ENCODE measurements around the gene BCAR1. TPM values are rescaled to one million over a fixed set of nuclear protein-coding genes. Genes with fewer than 3 reads are reported as not detected.
A peak's percentile ranks its signal among the peaks of the same experiment; 100 is the strongest.

BCAR1 gene
- total and polyA plus RNA-seq, 2 experiments from 2014 or later = 37.9 to 140 TPM

DNA sequence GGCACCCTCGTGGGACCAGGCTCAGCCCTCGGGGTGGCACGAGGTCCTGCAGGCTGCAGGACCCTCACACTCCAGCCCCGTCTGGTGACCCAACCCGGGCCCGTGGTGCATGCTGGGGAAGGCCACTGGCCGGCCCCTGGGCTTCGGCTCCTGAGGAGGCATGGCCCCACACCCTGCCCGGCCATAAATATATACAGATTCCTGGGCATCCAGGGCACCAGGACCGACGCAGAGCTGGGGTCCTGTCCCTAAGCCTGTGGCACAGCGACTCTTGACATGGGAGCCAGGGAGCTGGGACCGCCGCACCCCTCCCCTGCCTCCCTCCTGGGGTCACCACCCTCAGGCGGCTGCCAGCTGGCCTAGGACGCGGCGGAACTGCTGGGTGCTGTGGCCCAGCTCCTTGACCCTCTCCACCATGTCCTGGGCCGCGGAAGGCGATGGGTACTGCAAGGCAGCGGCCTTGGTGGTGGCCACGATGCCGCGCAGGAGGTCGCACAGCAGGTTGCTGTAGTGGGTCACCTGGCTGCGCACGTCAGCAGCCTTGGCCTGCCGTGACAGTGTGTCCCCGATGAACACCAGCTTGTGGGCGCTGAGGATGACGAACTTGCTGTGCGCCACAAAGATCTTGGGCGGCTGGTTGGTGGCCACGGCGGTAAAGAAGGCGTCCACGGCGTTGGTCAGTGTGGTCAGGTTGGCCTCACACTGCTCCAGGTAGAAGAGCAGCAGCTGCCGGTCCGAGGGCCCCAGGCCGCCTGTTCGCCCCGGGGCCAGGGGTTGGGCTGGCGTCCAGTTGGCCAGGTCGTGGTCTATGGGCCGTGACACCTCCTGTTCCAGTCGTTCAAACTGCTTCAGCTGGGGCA lies 22.0 kb downstream of the BCAR1 start:
- Histone ChIP-seq H3K79me2 (replicated peaks; ENCODE audit: insufficient read depth) (peaks cover 12% of the 10 kb centered on the region; the same call in 1 of the 2 replicates), H2AFZ (no peak overlapping the region), H3K4me3 (no peak overlapping the region), H3K27ac (ENCODE audit: low read depth) (no peak overlapping the region), H3K4me2 (no peak overlapping the region), H3K27me3 (ENCODE audit: insufficient read depth) (no peaks in the 10 kb centered on the region), H3K9me2 (ENCODE audit: insufficient read depth) (no peaks in the 10 kb centered on the region), H4K20me1 (replicated peaks; ENCODE audit: insufficient read depth) (peaks cover 14% of the 10 kb centered on the region; the same call in 1 of the 2 replicates), H3F3A (replicated peaks; ENCODE audit: low read depth) (peaks cover 36% of the 10 kb centered on the region), H3K36me3 (ENCODE audit: insufficient read depth) (peaks cover 30% of the 10 kb centered on the region; the same call in 1 of the 2 replicates), H3K4me1 (ENCODE audit: insufficient read depth) (no peaks in the 10 kb centered on the region)
- H3K27me3 Mint-ChIP-seq (ENCODE audit: insufficient read depth, low read depth, poor library complexity) = peaks cover 26% of the 10 kb centered on the region
- peaks cover 54% of the 10 kb centered on the region for H3K36me3 Mint-ChIP-seq (ENCODE audit: low read depth)
- peaks cover 7% of the 10 kb centered on the region for H3K4me1 Mint-ChIP-seq
- H3K27ac Mint-ChIP-seq = no peak overlapping the region
- H3K9me3 Mint-ChIP-seq = no peaks in the 10 kb centered on the region
- no peak for TF ChIP-seq EZH2phosphoT487 (IDR thresholded peaks at IDR 0.05; ENCODE audit: unreplicated experiment)
- TF ChIP-seq POLR2AphosphoS5 (IDR thresholded peaks at IDR 0.05; ENCODE audit: low read depth) = 0 out of 2 replicates have a peak, but pooled peaks have one; percentile 21
- peak; percentile 2 for DNase-seq (ENCODE audit: low spot score)
- ATAC-seq = no peak
- no peak overlapping the region for H3K4me3 Mint-ChIP-seq

DNA sequence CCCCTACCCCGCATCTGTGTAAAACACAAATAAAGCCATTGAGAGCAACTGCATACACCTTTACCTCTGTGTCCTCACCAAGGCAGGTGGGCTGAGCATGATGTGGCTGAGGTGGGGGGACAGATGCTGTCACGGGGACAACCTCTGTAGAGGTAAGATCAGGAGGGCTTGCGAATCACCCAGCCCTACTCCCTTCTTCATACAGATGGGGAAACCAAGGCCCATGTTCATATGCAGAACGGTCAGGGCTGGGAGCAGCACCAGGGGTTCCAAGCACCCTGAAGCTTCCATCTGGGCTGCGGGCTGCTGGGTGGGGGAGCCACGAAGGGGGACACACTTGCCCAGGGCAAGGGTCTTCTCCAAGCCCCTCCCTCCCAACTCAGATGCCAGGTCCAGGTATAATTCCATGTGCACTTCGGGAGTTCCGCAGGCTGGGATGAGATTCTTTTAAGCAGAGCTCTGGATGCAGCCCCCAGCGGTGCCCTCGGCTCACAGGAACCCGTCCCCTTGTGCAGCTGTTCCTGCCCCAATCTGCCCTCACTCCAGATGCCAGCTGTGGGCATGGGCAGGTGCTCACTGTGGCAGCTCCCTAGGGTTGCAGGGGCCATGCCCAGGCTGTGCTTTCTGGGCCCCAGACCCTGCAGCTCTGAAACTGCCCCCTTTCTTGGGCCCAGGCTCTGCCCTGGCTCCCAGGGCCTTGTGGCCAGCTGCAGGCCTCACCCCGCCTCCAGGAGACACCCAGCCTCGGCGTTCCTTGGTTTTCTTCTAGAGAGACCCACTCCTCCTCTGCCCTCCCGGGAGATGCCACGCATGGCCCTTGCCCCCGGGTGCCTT lies 23.1 kb downstream of the BCAR1 start:
- H3K36me3 Mint-ChIP-seq (ENCODE audit: low read depth) = peaks cover 45% of the 10 kb centered on the region
- peak overlapping the region; percentile 45; the same call in 1 of the 2 replicates for H3K27ac ChIP-seq (ENCODE audit: low read depth)
- H3K27me3 Mint-ChIP-seq (ENCODE audit: insufficient read depth, low read depth, poor library complexity) = peaks cover 20% of the 10 kb centered on the region
- no peak for ATAC-seq
- H3K4me1 ChIP-seq (ENCODE audit: insufficient read depth) = no peaks in the 10 kb centered on the region
- peak; percentile 11 for DNase-seq (ENCODE audit: low spot score)
- H3K4me2 ChIP-seq = no peak overlapping the region
- H3K4me1 Mint-ChIP-seq = peaks cover 5% of the 10 kb centered on the region; the same call in 2 of the 3 replicates
- peaks cover 9% of the 10 kb centered on the region; the same call in 1 of the 2 replicates for H3K79me2 ChIP-seq (replicated peaks; ENCODE audit: insufficient read depth)
- no peak overlapping the region for H3K4me3 Mint-ChIP-seq
- peaks cover 14% of the 10 kb centered on the region; the same call in 1 of the 2 replicates for H4K20me1 ChIP-seq (replicated peaks; ENCODE audit: insufficient read depth)
- no peaks in the 10 kb centered on the region for H3K9me3 Mint-ChIP-seq
- H3K27me3 ChIP-seq (ENCODE audit: insufficient read depth) = no peaks in the 10 kb centered on the region
- H3K4me3 ChIP-seq = no peak overlapping the region
- H3F3A ChIP-seq (replicated peaks; ENCODE audit: low read depth) = peaks cover 34% of the 10 kb centered on the region
- H3K36me3 ChIP-seq (ENCODE audit: insufficient read depth) = peaks cover 26% of the 10 kb centered on the region; the same call in 1 of the 2 replicates
- no peak overlapping the region; the same call in 1 of the 2 replicates for H3K27ac Mint-ChIP-seq
- no peak overlapping the region for H2AFZ ChIP-seq
- H3K9me2 ChIP-seq (ENCODE audit: insufficient read depth) = no peaks in the 10 kb centered on the region
- TF ChIP-seq, protein P1, sequence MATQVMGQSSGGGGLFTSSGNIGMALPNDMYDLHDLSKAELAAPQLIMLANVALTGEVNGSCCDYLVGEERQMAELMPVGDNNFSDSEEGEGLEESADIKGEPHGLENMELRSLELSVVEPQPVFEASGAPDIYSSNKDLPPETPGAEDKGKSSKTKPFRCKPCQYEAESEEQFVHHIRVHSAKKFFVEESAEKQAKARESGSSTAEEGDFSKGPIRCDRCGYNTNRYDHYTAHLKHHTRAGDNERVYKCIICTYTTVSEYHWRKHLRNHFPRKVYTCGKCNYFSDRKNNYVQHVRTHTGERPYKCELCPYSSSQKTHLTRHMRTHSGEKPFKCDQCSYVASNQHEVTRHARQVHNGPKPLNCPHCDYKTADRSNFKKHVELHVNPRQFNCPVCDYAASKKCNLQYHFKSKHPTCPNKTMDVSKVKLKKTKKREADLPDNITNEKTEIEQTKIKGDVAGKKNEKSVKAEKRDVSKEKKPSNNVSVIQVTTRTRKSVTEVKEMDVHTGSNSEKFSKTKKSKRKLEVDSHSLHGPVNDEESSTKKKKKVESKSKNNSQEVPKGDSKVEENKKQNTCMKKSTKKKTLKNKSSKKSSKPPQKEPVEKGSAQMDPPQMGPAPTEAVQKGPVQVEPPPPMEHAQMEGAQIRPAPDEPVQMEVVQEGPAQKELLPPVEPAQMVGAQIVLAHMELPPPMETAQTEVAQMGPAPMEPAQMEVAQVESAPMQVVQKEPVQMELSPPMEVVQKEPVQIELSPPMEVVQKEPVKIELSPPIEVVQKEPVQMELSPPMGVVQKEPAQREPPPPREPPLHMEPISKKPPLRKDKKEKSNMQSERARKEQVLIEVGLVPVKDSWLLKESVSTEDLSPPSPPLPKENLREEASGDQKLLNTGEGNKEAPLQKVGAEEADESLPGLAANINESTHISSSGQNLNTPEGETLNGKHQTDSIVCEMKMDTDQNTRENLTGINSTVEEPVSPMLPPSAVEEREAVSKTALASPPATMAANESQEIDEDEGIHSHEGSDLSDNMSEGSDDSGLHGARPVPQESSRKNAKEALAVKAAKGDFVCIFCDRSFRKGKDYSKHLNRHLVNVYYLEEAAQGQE (IDR thresholded peaks at IDR 0.05; ENCODE audit: unreplicated experiment) = no peak
- TF ChIP-seq, protein P2, sequence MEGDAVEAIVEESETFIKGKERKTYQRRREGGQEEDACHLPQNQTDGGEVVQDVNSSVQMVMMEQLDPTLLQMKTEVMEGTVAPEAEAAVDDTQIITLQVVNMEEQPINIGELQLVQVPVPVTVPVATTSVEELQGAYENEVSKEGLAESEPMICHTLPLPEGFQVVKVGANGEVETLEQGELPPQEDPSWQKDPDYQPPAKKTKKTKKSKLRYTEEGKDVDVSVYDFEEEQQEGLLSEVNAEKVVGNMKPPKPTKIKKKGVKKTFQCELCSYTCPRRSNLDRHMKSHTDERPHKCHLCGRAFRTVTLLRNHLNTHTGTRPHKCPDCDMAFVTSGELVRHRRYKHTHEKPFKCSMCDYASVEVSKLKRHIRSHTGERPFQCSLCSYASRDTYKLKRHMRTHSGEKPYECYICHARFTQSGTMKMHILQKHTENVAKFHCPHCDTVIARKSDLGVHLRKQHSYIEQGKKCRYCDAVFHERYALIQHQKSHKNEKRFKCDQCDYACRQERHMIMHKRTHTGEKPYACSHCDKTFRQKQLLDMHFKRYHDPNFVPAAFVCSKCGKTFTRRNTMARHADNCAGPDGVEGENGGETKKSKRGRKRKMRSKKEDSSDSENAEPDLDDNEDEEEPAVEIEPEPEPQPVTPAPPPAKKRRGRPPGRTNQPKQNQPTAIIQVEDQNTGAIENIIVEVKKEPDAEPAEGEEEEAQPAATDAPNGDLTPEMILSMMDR (conservative IDR thresholded peaks at IDR 0.05; ENCODE audit: low read depth in 2 of 2) = no peak
- TF ChIP-seq JUNB (IDR thresholded peaks at IDR 0.05; ENCODE audit: unreplicated experiment) (no peak), ZNF331 (CRISPR knock-in tag; IDR thresholded peaks at IDR 0.05; ENCODE audit: low read depth) (no peak), NANOG (IDR thresholded peaks at IDR 0.05; ENCODE audit: borderline replicate concordance) (no peak)
